Pulmonary artery endothelial cell (primary cell): ENCODE results near the gene SLC29A3. TPM values are rescaled to one million over a fixed set of nuclear protein-coding genes. Genes with fewer than 3 reads are reported as not detected.

Experiments used
- DNase-seq: peaks from one replicate; pipeline ENCODE4 v3.0.0-alpha.2; 2011; ENCODE audit warnings: low read depth, low spot score
- total RNA-seq: library from RNA; depleted of rRNA; stranded (reverse); fragments of >200 nt; gene quantifications from 2 replicates; pipeline ENCODE4 v1.2.3, GENCODE V29; 2014

The SLC29A3 gene
- total RNA-seq, 1 donor from 2014 or later: 1.3 TPM

- DNase-seq: no peak
Measured at GRCh38 chr10:71321386-71321785, 2.3 kb downstream of the SLC29A3 start.

GRCh38 chr10:71323407-71323806, 4.3 kb downstream of the SLC29A3 start:
- DNase-seq: no peak

- DNase-seq: no peak
Measured at GRCh38 chr10:71324743-71325142, 5.7 kb downstream of the SLC29A3 start.

- no peak for DNase-seq
Measured at GRCh38 chr10:71325267-71325666, 6.2 kb downstream of the SLC29A3 start.

- DNase-seq: no peak
Measured at GRCh38 chr10:71326464-71326881, 7.4 kb downstream of the SLC29A3 start.

- DNase-seq: no peak
Measured at GRCh38 chr10:71330789-71331404, 11.8 kb downstream of the SLC29A3 start.

- no peak for DNase-seq
Measured at GRCh38 chr10:71331736-71332135, 12.7 kb downstream of the SLC29A3 start.

- DNase-seq: no peak
Measured at GRCh38 chr10:71332466-71332865, 13.4 kb downstream of the SLC29A3 start.

GRCh38 chr10:71333129-71333887, 14.2 kb downstream of the SLC29A3 start:
- DNase-seq: no peak

GRCh38 chr10:71334221-71334791, 15.2 kb downstream of the SLC29A3 start:
- no peak for DNase-seq

GRCh38 chr10:71335173-71335708, 16.2 kb downstream of the SLC29A3 start:
- DNase-seq: no peak

GRCh38 chr10:71336632-71337031, 17.6 kb downstream of the SLC29A3 start:
- no peak for DNase-seq

- no peak for DNase-seq
Measured at GRCh38 chr10:71337219-71337701, 18.2 kb downstream of the SLC29A3 start.

GRCh38 chr10:71338728-71339495, 19.9 kb downstream of the SLC29A3 start:
- DNase-seq: no peak

GRCh38 chr10:71339796-71340589, 20.9 kb downstream of the SLC29A3 start:
- no peak for DNase-seq

GRCh38 chr10:71342573-71343391, 23.7 kb downstream of the SLC29A3 start:
- no peak for DNase-seq

- DNase-seq: no peak
Measured at GRCh38 chr10:71343392-71343773, 24.3 kb downstream of the SLC29A3 start.

- DNase-seq: no peak
Measured at GRCh38 chr10:71344154-71344925, 25.3 kb downstream of the SLC29A3 start.

- no peak for DNase-seq
Measured at GRCh38 chr10:71344993-71345480, 26.0 kb downstream of the SLC29A3 start.
